HEK293 (cell line): ENCODE results near the gene ECT2L.

Experiments used
- BCL6B ChIP-seq: fragments of 450-650 bp; formaldehyde crosslinking; IDR thresholded peaks from 2 replicates; pipeline ENCODE4 v1.5.1; 2017; ENCODE audit warnings: missing biosample characterization, missing genetic modification characterization
- CTCF ChIP-seq: fragments of 450-650 bp; formaldehyde crosslinking; IDR thresholded peaks from 2 replicates; pipeline ENCODE4 v1.5.1; 2016; ENCODE audit warnings: missing biosample characterization, missing genetic modification characterization
- MZF1 ChIP-seq: fragments of 450-650 bp; formaldehyde crosslinking; IDR thresholded peaks from 2 replicates; pipeline ENCODE4 v1.5.1; 2017; ENCODE audit warnings: missing biosample characterization, missing genetic modification characterization, borderline replicate concordance
- SETDB1 ChIP-seq: IDR thresholded peaks from one replicate; pipeline ENCODE4 v1.6.1; 2017; ENCODE audit warnings: mild to moderate bottlenecking, low read length, moderate library complexity, mixed read lengths; ENCODE audit not compliant: insufficient read length
- ZNF146 ChIP-seq: fragments of 450-650 bp; formaldehyde crosslinking; IDR thresholded peaks from 2 replicates; pipeline ENCODE4 v1.5.1; 2016; ENCODE audit warnings: missing biosample characterization, missing genetic modification characterization
- ZNF335 ChIP-seq: fragments of 450-650 bp; formaldehyde crosslinking; conservative IDR thresholded peaks from 2 replicates; pipeline ENCODE4 v1.5.1; 2016; ENCODE audit warnings: missing biosample characterization, missing genetic modification characterization
- ZNF341 ChIP-seq: fragments of 450-650 bp; formaldehyde crosslinking; IDR thresholded peaks from 2 replicates; pipeline ENCODE4; 2016; ENCODE audit warnings: low read depth, missing biosample characterization, missing genetic modification characterization
- TF ChIP-seq, protein P1 (sequence below): fragments of 450-650 bp; formaldehyde crosslinking; IDR thresholded peaks from 2 replicates; pipeline ENCODE4 v1.5.1; 2016; ENCODE audit warnings: missing biosample characterization, missing genetic modification characterization, borderline replicate concordance
- TF ChIP-seq, protein P2 (sequence below): fragments of 450-650 bp; formaldehyde crosslinking; IDR thresholded peaks from 2 replicates; pipeline ENCODE4 v1.5.1; 2016; ENCODE audit warnings: missing biosample characterization, missing genetic modification characterization
- TF ChIP-seq, protein P3 (sequence below): fragments of 450-650 bp; formaldehyde crosslinking; IDR thresholded peaks from 2 replicates; pipeline ENCODE4 v1.5.1; 2016; ENCODE audit warnings: missing biosample characterization, missing genetic modification characterization

DNA sequence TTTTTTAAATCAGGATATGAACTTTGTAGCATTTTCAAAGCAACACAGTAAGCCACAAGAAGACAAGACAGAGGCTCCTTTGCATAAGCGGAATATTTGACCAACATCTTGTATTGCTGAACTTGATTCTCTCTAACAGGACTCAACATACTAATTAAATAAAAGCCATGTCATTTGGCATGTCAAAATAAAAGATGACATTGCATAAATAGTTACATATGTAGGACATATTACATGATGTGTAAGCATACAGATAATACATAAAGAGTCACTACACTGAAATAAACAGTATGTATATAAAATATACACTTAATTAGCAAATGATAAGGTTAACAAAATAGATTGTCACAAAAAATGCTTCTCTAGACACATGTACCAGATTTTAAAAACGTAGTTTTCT is 129.9 kb downstream of the ECT2L start:
- TF ChIP-seq, protein P1, sequence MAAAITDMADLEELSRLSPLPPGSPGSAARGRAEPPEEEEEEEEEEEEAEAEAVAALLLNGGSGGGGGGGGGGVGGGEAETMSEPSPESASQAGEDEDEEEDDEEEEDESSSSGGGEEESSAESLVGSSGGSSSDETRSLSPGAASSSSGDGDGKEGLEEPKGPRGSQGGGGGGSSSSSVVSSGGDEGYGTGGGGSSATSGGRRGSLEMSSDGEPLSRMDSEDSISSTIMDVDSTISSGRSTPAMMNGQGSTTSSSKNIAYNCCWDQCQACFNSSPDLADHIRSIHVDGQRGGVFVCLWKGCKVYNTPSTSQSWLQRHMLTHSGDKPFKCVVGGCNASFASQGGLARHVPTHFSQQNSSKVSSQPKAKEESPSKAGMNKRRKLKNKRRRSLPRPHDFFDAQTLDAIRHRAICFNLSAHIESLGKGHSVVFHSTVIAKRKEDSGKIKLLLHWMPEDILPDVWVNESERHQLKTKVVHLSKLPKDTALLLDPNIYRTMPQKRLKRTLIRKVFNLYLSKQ (tag by site-specific recombination) = no peak
- TF ChIP-seq MZF1 (no peak), CTCF (no peak), ZNF341 (tag by site-specific recombination) (no peak), ZNF146 (no peak), BCL6B (tag by site-specific recombination) (no peak), ZNF335 (tag by site-specific recombination) (no peak), SETDB1 (no peak)
- TF ChIP-seq, protein P2, sequence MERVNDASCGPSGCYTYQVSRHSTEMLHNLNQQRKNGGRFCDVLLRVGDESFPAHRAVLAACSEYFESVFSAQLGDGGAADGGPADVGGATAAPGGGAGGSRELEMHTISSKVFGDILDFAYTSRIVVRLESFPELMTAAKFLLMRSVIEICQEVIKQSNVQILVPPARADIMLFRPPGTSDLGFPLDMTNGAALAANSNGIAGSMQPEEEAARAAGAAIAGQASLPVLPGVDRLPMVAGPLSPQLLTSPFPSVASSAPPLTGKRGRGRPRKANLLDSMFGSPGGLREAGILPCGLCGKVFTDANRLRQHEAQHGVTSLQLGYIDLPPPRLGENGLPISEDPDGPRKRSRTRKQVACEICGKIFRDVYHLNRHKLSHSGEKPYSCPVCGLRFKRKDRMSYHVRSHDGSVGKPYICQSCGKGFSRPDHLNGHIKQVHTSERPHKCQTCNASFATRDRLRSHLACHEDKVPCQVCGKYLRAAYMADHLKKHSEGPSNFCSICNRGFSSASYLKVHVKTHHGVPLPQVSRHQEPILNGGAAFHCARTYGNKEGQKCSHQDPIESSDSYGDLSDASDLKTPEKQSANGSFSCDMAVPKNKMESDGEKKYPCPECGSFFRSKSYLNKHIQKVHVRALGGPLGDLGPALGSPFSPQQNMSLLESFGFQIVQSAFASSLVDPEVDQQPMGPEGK = no peak
- TF ChIP-seq, protein P3, sequence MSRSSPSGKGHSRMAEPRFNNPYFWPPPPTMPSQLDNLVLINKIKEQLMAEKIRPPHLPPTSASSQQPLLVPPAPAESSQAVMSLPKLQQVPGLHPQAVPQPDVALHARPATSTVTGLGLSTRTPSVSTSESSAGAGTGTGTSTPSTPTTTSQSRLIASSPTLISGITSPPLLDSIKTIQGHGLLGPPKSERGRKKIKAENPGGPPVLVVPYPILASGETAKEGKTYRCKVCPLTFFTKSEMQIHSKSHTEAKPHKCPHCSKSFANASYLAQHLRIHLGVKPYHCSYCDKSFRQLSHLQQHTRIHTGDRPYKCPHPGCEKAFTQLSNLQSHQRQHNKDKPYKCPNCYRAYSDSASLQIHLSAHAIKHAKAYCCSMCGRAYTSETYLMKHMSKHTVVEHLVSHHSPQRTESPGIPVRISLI (tag by site-specific recombination) = no peak
